IMR-90 (cell line): ENCODE results near the gene TRAF3IP3. TPM values are rescaled to one million over a fixed set of nuclear protein-coding genes. Genes with fewer than 3 reads are reported as not detected.

Experiments
- ATAC-seq: fragments of 200-7000 bp; cut with Tn5 transposase; 2 replicates; pipeline ENCODE4 v1.9.1; 2020; ENCODE audit warnings: low read depth, mild to moderate bottlenecking, moderate library complexity
- BruUV-seq: library from RNA; stranded (reverse); fragments of 400-500 nt; replicated peaks from 2 replicates; lab custom pipeline; 2021; lab: Mats Ljungman, UMichigan
- CTCF ChIA-PET: fragments of 300-600 bp; formaldehyde crosslinking; extraction: SDS; loops from one replicate; lab custom pipeline; 2021; ENCODE audit warnings: antibody characterized with exemption; lab: Yijun Ruan, JAX
- POLR2A ChIA-PET: fragments of 300-600 bp; sonication (Branson Sonifier 250); formaldehyde crosslinking; loops from one replicate; lab custom pipeline; 2022; ENCODE audit warnings: antibody characterized with exemption; ENCODE audit not compliant: unreplicated experiment; lab: Charles Lee
- DNase-seq: peaks from one replicate; pipeline ENCODE4 v3.0.0; 2013
- H2AFZ ChIP-seq: replicated peaks from 2 replicates; pipeline ENCODE3; 2013; ENCODE audit warnings: low read length, mild to moderate bottlenecking; ENCODE audit not compliant: poor library complexity
- H2AK5ac ChIP-seq: 2 replicates; pipeline ENCODE4 v1.6.1; 2013; ENCODE audit warnings: low read depth, low read length, inconsistent platforms
- H2AK9ac ChIP-seq: replicated peaks from 2 replicates; pipeline ENCODE3; 2013; ENCODE audit warnings: mild to moderate bottlenecking, low read depth, low read length, moderate library complexity; ENCODE audit not compliant: poor library complexity
- H2BK120ac ChIP-seq: 2 replicates; pipeline ENCODE4 v1.6.1; 2013; ENCODE audit warnings: low read depth, low read length, inconsistent platforms
- H2BK15ac ChIP-seq: 3 replicates; pipeline ENCODE4 v1.6.1; 2013; ENCODE audit warnings: low read depth, low read length, inconsistent platforms
- H2BK20ac ChIP-seq: 2 replicates; pipeline ENCODE4 v1.6.1; 2013; ENCODE audit warnings: low read depth, mild to moderate bottlenecking, inconsistent platforms, low read length, moderate library complexity
- H2BK5ac ChIP-seq: 2 replicates; pipeline ENCODE4 v1.6.1; 2013; ENCODE audit warnings: mild to moderate bottlenecking, low read depth, low read length, inconsistent platforms; ENCODE audit not compliant: poor library complexity, severe bottlenecking
- H3K14ac ChIP-seq: replicated peaks from 2 replicates; pipeline ENCODE4 v1.6.1; 2013; ENCODE audit warnings: low read depth, low read length, inconsistent platforms
- H3K18ac ChIP-seq: 2 replicates; pipeline ENCODE4 v1.6.1; 2013; ENCODE audit warnings: low read depth, low read length, control low read depth
- H3K23ac ChIP-seq: 2 replicates; pipeline ENCODE4 v1.6.1; 2013; ENCODE audit warnings: low read depth, low read length, inconsistent platforms
- H3K27ac ChIP-seq: 2 replicates; pipeline ENCODE4 v1.5.1; 2013; ENCODE audit warnings: mild to moderate bottlenecking, control low read depth, low read length; ENCODE audit not compliant: insufficient read depth
- H3K27me3 ChIP-seq: 2 replicates; pipeline ENCODE4 v1.6.1; 2013; ENCODE audit warnings: low read length; ENCODE audit not compliant: control insufficient read depth, insufficient read depth
- H3K36me3 ChIP-seq: 2 replicates; pipeline ENCODE4 v1.6.1; 2013; ENCODE audit warnings: low read length, mixed read lengths; ENCODE audit not compliant: control insufficient read depth, insufficient read depth
- H3K4ac ChIP-seq: 2 replicates; pipeline ENCODE4 v1.6.1; 2013; ENCODE audit warnings: low read depth, low read length, inconsistent platforms
- H3K4me1 ChIP-seq: 2 replicates; pipeline ENCODE4 v1.6.1; 2013; ENCODE audit warnings: low read length, mixed read lengths; ENCODE audit not compliant: control insufficient read depth, insufficient read depth
- H3K4me2 ChIP-seq: 2 replicates; pipeline ENCODE4 v1.6.1; 2013; ENCODE audit warnings: low read depth, mild to moderate bottlenecking, control low read depth, low read length, moderate library complexity
- H3K4me3 ChIP-seq: 2 replicates; pipeline ENCODE4 v1.5.1; 2013; ENCODE audit warnings: low read depth, mild to moderate bottlenecking, control low read depth, low read length, moderate library complexity; ENCODE audit not compliant: insufficient read depth
- H3K56ac ChIP-seq: 2 replicates; pipeline ENCODE4 v1.6.1; 2013; ENCODE audit warnings: low read length, inconsistent platforms; ENCODE audit not compliant: insufficient read depth; ENCODE audit errors: extremely low read depth
- H3K79me1 ChIP-seq, 2 experiments: 2 replicates each; pipeline ENCODE4 v1.6.1; 2013; ENCODE audit warnings: low read length in 2 of 2, inconsistent platforms in 1 of 2, low read depth in 1 of 2
- H3K9ac ChIP-seq: 2 replicates; pipeline ENCODE4 v1.6.1; 2013; ENCODE audit warnings: low read depth, low read length, control low read depth
- H3K9me1 ChIP-seq: 2 replicates; pipeline ENCODE4 v1.6.1; 2013; ENCODE audit warnings: low read length, inconsistent platforms; ENCODE audit not compliant: insufficient read depth
- H3K9me3 ChIP-seq: 2 replicates; pipeline ENCODE4 v1.6.1; 2013; ENCODE audit warnings: low read length; ENCODE audit not compliant: control insufficient read depth, insufficient read depth
- H4K20me1 ChIP-seq: 2 replicates; pipeline ENCODE4 v1.6.1; 2013; ENCODE audit warnings: low read length, inconsistent platforms; ENCODE audit not compliant: insufficient read depth
- H4K5ac ChIP-seq: 2 replicates; pipeline ENCODE4 v1.6.1; 2013; ENCODE audit warnings: mild to moderate bottlenecking, low read depth, low read length, control low read depth
- H4K8ac ChIP-seq, 2 experiments: 2 replicates each; pipeline ENCODE4 v1.6.1; 2013; ENCODE audit warnings: low read depth in 2 of 2, low read length in 2 of 2, control low read depth in 1 of 2, inconsistent platforms in 1 of 2
- H4K91ac ChIP-seq: 2 replicates; pipeline ENCODE4 v1.6.1; 2013; ENCODE audit warnings: low read depth, low read length, inconsistent platforms; ENCODE audit not compliant: insufficient read depth
- BHLHE40 ChIP-seq: fragments of 150-350 bp; IDR thresholded peaks from 2 replicates; pipeline ENCODE4 v1.6.1; 2016; ENCODE audit warnings: mild to moderate bottlenecking, low read depth, low read length
- CEBPB ChIP-seq: IDR thresholded peaks from 2 replicates; pipeline ENCODE4 v1.6.1; 2012; ENCODE audit warnings: low read depth, low read length, improper control_type of control experiment
- CHD1 ChIP-seq: IDR thresholded peaks from 2 replicates; pipeline ENCODE4 v1.6.1; 2012; ENCODE audit warnings: low read depth, low read length, improper control_type of control experiment
- FOS ChIP-seq: fragments of 150-350 bp; IDR thresholded peaks from 2 replicates; pipeline ENCODE4 v1.6.1; 2016; ENCODE audit warnings: low read depth, low read length
- MAFK ChIP-seq: IDR thresholded peaks from 2 replicates; pipeline ENCODE4 v1.6.1; 2012; ENCODE audit warnings: low read depth, low read length, improper control_type of control experiment
- MXI1 ChIP-seq: IDR thresholded peaks from 2 replicates; pipeline ENCODE4 v1.6.1; 2012; ENCODE audit warnings: low read depth, mild to moderate bottlenecking, low read length, moderate library complexity, borderline replicate concordance
- NFE2L2 ChIP-seq: fragments of 150-350 bp; IDR thresholded peaks from 2 replicates; pipeline ENCODE4 v1.6.1; 2016; ENCODE audit warnings: low read depth, mild to moderate bottlenecking, low read length
- RAD21 ChIP-seq: IDR thresholded peaks from 2 replicates; pipeline ENCODE4 v1.6.1; 2012; ENCODE audit warnings: low read length, improper control_type of control experiment
- RFX5 ChIP-seq: IDR thresholded peaks from 2 replicates; pipeline ENCODE4 v1.8.0; 2012; ENCODE audit warnings: low read depth, mild to moderate bottlenecking, low read length, moderate library complexity
- SMC3 ChIP-seq: fragments of 150-350 bp; IDR thresholded peaks from 2 replicates; pipeline ENCODE4 v1.6.1; 2016; ENCODE audit warnings: low read depth, mild to moderate bottlenecking, antibody characterized with exemption, low read length, moderate library complexity
- WGBS, 2 experiments: methylation state at CpG; one replicate each; pipeline versions ENCODE4 v1.1.5 to v1.1.7; 2013; ENCODE audit warnings: missing lambda C conversion rate in 2 of 2; ENCODE audit not compliant: insufficient read length in 1 of 2; ENCODE audit errors: extremely low coverage in 2 of 2; 5-methylcytosine and 5-hydroxymethylcytosine counted together
- dilution Hi-C: fragments of 300-500 bp; cut with HindIII; formaldehyde crosslinking; loops from one replicate; pipeline ENCODE4 v1.14.3; 2018; ENCODE audit warnings: low sequenced_read_pairs; ENCODE audit not compliant: unreplicated experiment
- in situ Hi-C: fragments of 300-500 bp; cut with MboI; formaldehyde crosslinking; loops from 3 replicates; pipeline ENCODE4 v1.14.3; 2019; ENCODE audit warnings: low sequenced_read_pairs, inconsistent platforms, mixed read lengths
- intact Hi-C: fragments of 100-400 bp; cut with micrococcal nuclease; formaldehyde crosslinking; loops from 2 replicates; pipeline ENCODE4 v1.10.0; 2022
- polyA plus RNA-seq, 3 experiments: library from polyadenylated mRNA; depleted of rRNA; stranded (reverse); fragments of >200 nt; gene quantifications; 2 replicates each; pipeline ENCODE4 v1.2.3, GENCODE V29; 2012; ENCODE audit warnings: low replicate concordance in 1 of 3
- total RNA-seq: library from RNA; depleted of rRNA; stranded (reverse); fragments of >200 nt; gene quantifications from 2 replicates; pipeline ENCODE4 v1.2.3, GENCODE V29; 2012
- TF ChIP-seq, protein P1 (sequence below): fragments of 150-350 bp; IDR thresholded peaks from 2 replicates; pipeline ENCODE4 v1.6.1; 2016; ENCODE audit warnings: low read depth, mild to moderate bottlenecking, low read length, moderate library complexity, borderline replicate concordance
- TF ChIP-seq, protein P2 (sequence below): conservative IDR thresholded peaks from 2 replicates; pipeline ENCODE4 v1.5.1; 2012; ENCODE audit warnings: mild to moderate bottlenecking, low read depth, low read length, improper control_type of control experiment

The TRAF3IP3 gene
- total and polyA plus RNA-seq, 2 of the 4 experiments (the other 2 are of a cell fraction) = 0.12 to 0.18 TPM

DNA sequence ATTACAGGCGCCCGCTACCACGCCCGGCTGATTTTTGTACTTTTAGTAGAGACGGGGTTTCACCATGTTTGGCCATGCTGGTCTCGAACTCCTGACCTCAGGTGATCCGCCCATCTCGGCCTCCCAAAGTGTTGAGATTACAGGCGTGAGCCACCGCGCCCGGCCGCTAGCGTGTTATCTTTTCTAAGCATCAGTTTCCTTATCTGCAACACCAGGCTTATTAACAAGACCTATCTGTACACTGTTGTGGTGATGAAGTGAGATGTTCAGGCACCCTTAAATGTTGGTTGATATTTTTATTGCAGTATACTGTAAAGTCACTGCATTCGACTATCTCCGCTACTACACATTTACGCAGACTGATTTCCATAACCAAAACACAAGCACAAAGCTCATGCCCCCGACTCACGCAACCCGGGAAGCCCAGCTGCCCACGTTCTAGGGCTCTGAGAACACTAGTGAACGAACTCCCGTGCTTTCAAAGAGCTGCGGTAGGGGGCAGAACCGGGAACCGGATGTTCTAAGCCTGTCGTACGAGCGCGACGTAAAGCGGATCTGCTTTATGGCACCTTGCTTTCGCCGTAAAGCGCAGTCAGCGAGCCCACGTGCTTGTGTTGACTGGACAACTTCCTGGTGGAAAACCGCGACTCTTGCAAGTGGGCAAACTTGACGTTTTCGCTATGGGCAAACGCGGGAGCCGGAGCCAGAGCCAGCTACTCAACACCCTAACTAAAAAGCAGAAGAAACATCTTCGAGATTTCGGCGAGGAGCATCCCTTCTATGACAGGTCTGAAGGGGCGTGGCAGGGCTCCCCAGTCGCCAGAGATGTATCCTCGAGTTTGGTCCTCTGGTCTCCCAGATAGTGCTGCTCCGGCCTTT is 71.8 kb downstream of the TRAF3IP3 start, which contains the start of gene UTP25:
UTP25 (plus strand) TSS at position 589 of the 879 bp plus-strand sequence; CDS start at position 681, 92 bp downstream.
- Histone ChIP-seq H4K8ac (peak within 1 kb of the TSS; percentile 67 to 97), H4K20me1 (no peaks in the 10 kb centered on the region), H3K4me3 (peak within 1 kb of the TSS; percentile 66), H3K79me1 (peaks cover 0 to 24% of the 10 kb centered on the region in 2 experiments; a peak in 2 of 4 replicates), H3K36me3 (peaks cover 2% of the 10 kb centered on the region; the same call in 1 of the 2 replicates), H2AK5ac (peak within 1 kb of the TSS; percentile 10), H3K27me3 (no peaks in the 10 kb centered on the region), H2AK9ac (peak within 1 kb of the TSS; percentile 83), H3K18ac (peak within 1 kb of the TSS; percentile 41; the same call in 1 of the 2 replicates), H2BK15ac (peak within 1 kb of the TSS; percentile 43; the same call in 1 of the 3 replicates), H3K56ac (peak within 1 kb of the TSS; percentile 45), H3K4ac (peak within 1 kb of the TSS; percentile 85), H3K4me1 (peaks cover 4% of the 10 kb centered on the region; the same call in 1 of the 2 replicates), H3K9me1 (peaks cover 3% of the 10 kb centered on the region), H3K4me2 (peak within 1 kb of the TSS; percentile 77), H2BK120ac (peak within 1 kb of the TSS; percentile 71), H2AFZ (peak within 1 kb of the TSS; percentile 92), H3K23ac (peak within 1 kb of the TSS; percentile 46; the same call in 1 of the 2 replicates), H2BK5ac (peak within 1 kb of the TSS; percentile 77), H3K14ac (peak within 1 kb of the TSS; percentile 87), H4K91ac (peak within 1 kb of the TSS; percentile 78), H4K5ac (peak within 1 kb of the TSS; percentile 92), H3K9me3 (no peaks in the 10 kb centered on the region), H2BK20ac (peak within 1 kb of the TSS; percentile 23; the same call in 1 of the 2 replicates), H3K27ac (peak within 1 kb of the TSS; percentile 61), H3K9ac (peak within 1 kb of the TSS; percentile 62)
- ChIA-PET POLR2A (no interaction called here), CTCF (interaction anchor here (0.7 to 1.1 kb wide), 5 partner anchors 9 to 34 kb away, joined by 3 to 8 read pairs (median 3); no protein-coding TSS in a partner anchor)
- 27% methylated on average over 21 of the region's 51 CpGs; no CpG with 5 or more reads in 1 of the 2 experiments for WGBS, 2 experiments
- intact Hi-C loops = loop anchor here (1.0 to 10.0 kb wide), 2 partner anchors 13 to 877 kb away; no protein-coding TSS in a partner anchor
- dilution Hi-C loops = no loop called here
- no TSS peak for BruUV-seq
- peak; percentile 92 for ATAC-seq
- peak; percentile 97 for DNase-seq
- in situ Hi-C loops = no loop called here
- TF ChIP-seq, protein P1, sequence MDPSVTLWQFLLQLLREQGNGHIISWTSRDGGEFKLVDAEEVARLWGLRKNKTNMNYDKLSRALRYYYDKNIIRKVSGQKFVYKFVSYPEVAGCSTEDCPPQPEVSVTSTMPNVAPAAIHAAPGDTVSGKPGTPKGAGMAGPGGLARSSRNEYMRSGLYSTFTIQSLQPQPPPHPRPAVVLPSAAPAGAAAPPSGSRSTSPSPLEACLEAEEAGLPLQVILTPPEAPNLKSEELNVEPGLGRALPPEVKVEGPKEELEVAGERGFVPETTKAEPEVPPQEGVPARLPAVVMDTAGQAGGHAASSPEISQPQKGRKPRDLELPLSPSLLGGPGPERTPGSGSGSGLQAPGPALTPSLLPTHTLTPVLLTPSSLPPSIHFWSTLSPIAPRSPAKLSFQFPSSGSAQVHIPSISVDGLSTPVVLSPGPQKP = no peak
- TF ChIP-seq BHLHE40 (peak; percentile 33; the same call in 1 of the 2 replicates), NFE2L2 (no peak), RAD21 (peak; percentile 36), RFX5 (no peak), CHD1 (no peak), CEBPB (no peak), FOS (no peak), SMC3 (peak; percentile 37), MAFK (peak; percentile 21; the same call in 1 of the 2 replicates), MXI1 (peak; percentile 99)
- TF ChIP-seq, protein P2, sequence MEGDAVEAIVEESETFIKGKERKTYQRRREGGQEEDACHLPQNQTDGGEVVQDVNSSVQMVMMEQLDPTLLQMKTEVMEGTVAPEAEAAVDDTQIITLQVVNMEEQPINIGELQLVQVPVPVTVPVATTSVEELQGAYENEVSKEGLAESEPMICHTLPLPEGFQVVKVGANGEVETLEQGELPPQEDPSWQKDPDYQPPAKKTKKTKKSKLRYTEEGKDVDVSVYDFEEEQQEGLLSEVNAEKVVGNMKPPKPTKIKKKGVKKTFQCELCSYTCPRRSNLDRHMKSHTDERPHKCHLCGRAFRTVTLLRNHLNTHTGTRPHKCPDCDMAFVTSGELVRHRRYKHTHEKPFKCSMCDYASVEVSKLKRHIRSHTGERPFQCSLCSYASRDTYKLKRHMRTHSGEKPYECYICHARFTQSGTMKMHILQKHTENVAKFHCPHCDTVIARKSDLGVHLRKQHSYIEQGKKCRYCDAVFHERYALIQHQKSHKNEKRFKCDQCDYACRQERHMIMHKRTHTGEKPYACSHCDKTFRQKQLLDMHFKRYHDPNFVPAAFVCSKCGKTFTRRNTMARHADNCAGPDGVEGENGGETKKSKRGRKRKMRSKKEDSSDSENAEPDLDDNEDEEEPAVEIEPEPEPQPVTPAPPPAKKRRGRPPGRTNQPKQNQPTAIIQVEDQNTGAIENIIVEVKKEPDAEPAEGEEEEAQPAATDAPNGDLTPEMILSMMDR = peak; percentile 76
